DND-41 (cell line): Measurements from ENCODE around the gene PMS2.
A peak's percentile ranks its signal among the peaks of the same experiment; 100 is the strongest.
"Not testable (repeated sequence)": the region's sequence is repeated elsewhere in the genome, so short reads cannot be mapped to it uniquely, and the experiment has no call there.

Experiments used
- ATAC-seq: fragments of 200-7000 bp; cut with Tn5 transposase; 3 replicates; pipeline ENCODE4 v1.9.1; 2021; ENCODE audit warnings: low read depth; ENCODE audit not compliant: insufficient read depth
- DNase-seq: peaks from one replicate; pipeline ENCODE4 v3.0.0-alpha.2; 2020
- H2AFZ ChIP-seq: 2 replicates; pipeline ENCODE4 v1.6.0; 2012; ENCODE audit warnings: low read depth, low read length
- H3K27ac ChIP-seq: 2 replicates; pipeline ENCODE4 v1.5.1; 2012; ENCODE audit warnings: low read length, inconsistent platforms
- H3K27me3 ChIP-seq: fragments of 200-600 bp; sonication (generic); 2 replicates; pipeline ENCODE4 v1.6.0; 2012; ENCODE audit warnings: low read length, mild to moderate bottlenecking, inconsistent platforms; ENCODE audit not compliant: insufficient read depth, poor library complexity
- H3K36me3 ChIP-seq: 2 replicates; pipeline ENCODE4 v1.5.1; 2012; ENCODE audit warnings: low read length, inconsistent platforms; ENCODE audit not compliant: insufficient read depth
- H3K4me1 ChIP-seq: 2 replicates; pipeline ENCODE4 v1.5.1; 2012; ENCODE audit warnings: mild to moderate bottlenecking, low read length; ENCODE audit not compliant: insufficient read depth
- H3K4me2 ChIP-seq: 2 replicates; pipeline ENCODE4 v1.6.0; 2012; ENCODE audit warnings: mild to moderate bottlenecking, moderate library complexity, low read length, inconsistent platforms; ENCODE audit not compliant: insufficient read depth
- H3K4me3 ChIP-seq, 2 experiments: fragments of 200-600 bp in 1 of 2; shearing (Covaris generic) in 1 of 2; 2 replicates each; pipeline ENCODE4 v1.5.1; 2012 to 2016; ENCODE audit warnings: inconsistent platforms in 2 of 2, low read length in 2 of 2, mild to moderate bottlenecking in 2 of 2, low read depth in 1 of 2, moderate library complexity in 1 of 2
- H3K79me2 ChIP-seq: 2 replicates; pipeline ENCODE4 v1.6.0; 2012; ENCODE audit warnings: low read length, inconsistent platforms; ENCODE audit not compliant: insufficient read depth
- H3K9ac ChIP-seq: 2 replicates; pipeline ENCODE4 v1.6.0; 2012; ENCODE audit warnings: low read depth, mild to moderate bottlenecking, inconsistent platforms, low read length, moderate library complexity
- H3K9me3 ChIP-seq: 2 replicates; pipeline ENCODE4 v1.5.1; 2012; ENCODE audit warnings: low read length, moderate library complexity, mild to moderate bottlenecking, inconsistent platforms; ENCODE audit not compliant: insufficient read depth, severe bottlenecking
- H4K20me1 ChIP-seq: 2 replicates; pipeline ENCODE4 v1.6.0; 2012; ENCODE audit warnings: low read length; ENCODE audit not compliant: insufficient read depth
- CTCF ChIP-seq: IDR thresholded peaks from 2 replicates; pipeline ENCODE4 v1.5.1; 2012; ENCODE audit warnings: borderline replicate concordance, low read length, moderate library complexity, mild to moderate bottlenecking; ENCODE audit not compliant: poor library complexity, severe bottlenecking; ENCODE audit errors: extremely low read depth
- EZH2 ChIP-seq: IDR thresholded peaks from 3 replicates; pipeline ENCODE4 v1.6.1; 2012; ENCODE audit warnings: borderline replicate concordance, low read depth, mild to moderate bottlenecking, moderate library complexity, low read length, inconsistent platforms; ENCODE audit not compliant: severe bottlenecking

PMS2 gene

GRCh38 chr7:6007386-6007785 lies 1.5 kb downstream of the PMS2 start:
- H3K79me2 ChIP-seq, result peaks cover 48% of the 10 kb centered on the region
- H3K36me3 ChIP-seq, result peaks cover 23% of the 10 kb centered on the region; the same call in 1 of the 2 replicates
- H2AFZ ChIP-seq, result no peak overlapping the region
- H3K4me1 ChIP-seq, result peaks cover 33% of the 10 kb centered on the region
- peaks cover 3% of the 10 kb centered on the region; the same call in 1 of the 2 replicates for H4K20me1 ChIP-seq
- H3K27ac ChIP-seq, result no peak overlapping the region
- DNase-seq, result no peak
- TF ChIP-seq EZH2 (no peak), CTCF (no peak)
- H3K9me3 ChIP-seq, result no peaks in the 10 kb centered on the region
- no peak for ATAC-seq
- peak overlapping the region; percentile 68 for H3K4me2 ChIP-seq
- peak overlapping the region in 1 of 2 experiments; percentile 84; a peak in 1 of 4 replicates for H3K4me3 ChIP-seq
- H3K27me3 ChIP-seq, result no peaks in the 10 kb centered on the region
- H3K9ac ChIP-seq, result peak overlapping the region; percentile 83; the same call in 1 of the 2 replicates

DNA sequence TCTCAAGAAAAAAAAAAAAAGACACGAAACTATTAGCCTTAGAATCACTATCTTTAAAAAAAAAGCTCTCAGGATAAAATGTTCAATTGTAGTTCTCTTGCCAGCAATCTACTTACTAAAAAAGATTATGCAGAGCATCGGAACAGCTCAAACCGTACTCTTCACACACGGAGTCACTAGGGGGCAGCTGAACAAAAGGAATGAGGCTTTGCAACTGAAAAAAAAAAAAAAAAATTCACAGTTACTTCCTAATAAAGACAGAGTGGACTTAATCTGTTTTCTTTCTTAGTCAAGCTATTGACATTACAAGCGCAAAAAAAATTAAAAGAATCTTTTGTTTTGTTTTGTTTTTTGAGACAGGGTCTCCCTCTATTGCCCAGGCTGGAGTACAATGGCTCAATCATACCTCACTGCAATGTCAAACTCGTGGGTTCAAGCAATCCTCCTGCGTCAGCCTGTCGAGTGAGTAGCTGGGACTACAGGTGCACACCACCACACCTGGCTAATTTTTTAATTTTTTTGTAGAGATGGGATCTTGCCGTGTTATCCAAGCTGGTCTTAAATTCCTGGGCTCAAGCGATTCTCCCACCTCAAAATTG lies 11.5 kb downstream of the PMS2 start:
- H3K4me1 ChIP-seq, result no peaks in the 10 kb centered on the region
- TF ChIP-seq EZH2 (no peak), CTCF (peak; percentile 69)
- H3K4me2 ChIP-seq, result no peak overlapping the region

DNA sequence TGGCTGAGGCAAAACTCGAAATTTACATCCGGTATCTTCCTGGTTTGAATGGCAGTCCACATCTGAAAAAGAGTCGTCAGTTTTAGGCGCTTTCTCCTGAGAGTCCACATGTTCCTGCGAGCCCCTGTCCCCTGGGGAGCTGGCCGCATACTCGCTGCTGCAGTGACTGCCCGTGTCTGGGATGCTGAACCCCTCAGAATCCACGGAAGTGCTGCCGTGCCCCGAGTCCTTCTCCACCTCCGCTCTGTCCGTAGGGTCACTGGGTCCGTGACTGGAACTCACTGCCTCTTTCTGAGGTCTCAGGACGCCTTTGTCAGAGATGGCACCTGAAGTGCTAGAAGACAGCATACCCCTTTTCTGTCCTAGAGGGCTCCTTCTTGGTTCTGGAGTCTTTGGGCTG lies 21.8 kb downstream of the PMS2 start:
- H3K9me3 ChIP-seq, ATAC-seq, H3K4me1 ChIP-seq, H3K27ac ChIP-seq, H3K4me2 ChIP-seq, H4K20me1 ChIP-seq, H3K27me3 ChIP-seq, DNase-seq, H2AFZ ChIP-seq, H3K4me3 ChIP-seq, H3K9ac ChIP-seq, H3K79me2 ChIP-seq: not testable (repeated sequence)
- peaks cover 35% of the 10 kb centered on the region for H3K36me3 ChIP-seq

More for the DNA sequence above, 11.5 kb downstream of the PMS2 start:
- DNase-seq, result peak; percentile 47
- no peak overlapping the region for H3K9ac ChIP-seq
- H3K27me3 ChIP-seq, result no peaks in the 10 kb centered on the region
- no peak overlapping the region for H3K27ac ChIP-seq
- H3K79me2 ChIP-seq, result no peaks in the 10 kb centered on the region
- no peaks in the 10 kb centered on the region for H3K9me3 ChIP-seq
- H3K4me3 ChIP-seq, result no peak overlapping the region
- H4K20me1 ChIP-seq, result no peaks in the 10 kb centered on the region
- H2AFZ ChIP-seq, result no peak overlapping the region
- ATAC-seq, result peak; percentile 67; the same call in 2 of the 3 replicates
- peaks cover 57% of the 10 kb centered on the region for H3K36me3 ChIP-seq

- H4K20me1 ChIP-seq, H3K9ac ChIP-seq, H3K27me3 ChIP-seq, DNase-seq, H3K4me3 ChIP-seq, H3K9me3 ChIP-seq, H3K79me2 ChIP-seq, H3K4me1 ChIP-seq, H2AFZ ChIP-seq, ATAC-seq, H3K4me2 ChIP-seq, H3K27ac ChIP-seq: not testable (repeated sequence)
- H3K36me3 ChIP-seq, result peaks cover 11% of the 10 kb centered on the region; the same call in 1 of the 2 replicates
Observed at GRCh38 chr7:5979680-5980314, 29.1 kb downstream of the PMS2 start.

GRCh38 chr7:5973580-5973979 lies 35.3 kb downstream of the PMS2 start:
- H3K4me2 ChIP-seq, H3K27me3 ChIP-seq, H2AFZ ChIP-seq, H3K27ac ChIP-seq, H3K9ac ChIP-seq, H3K4me3 ChIP-seq, H3K79me2 ChIP-seq, H3K4me1 ChIP-seq, ATAC-seq, DNase-seq, H4K20me1 ChIP-seq, H3K36me3 ChIP-seq, H3K9me3 ChIP-seq: not testable (repeated sequence)

GRCh38 chr7:5970347-5970911 lies 38.4 kb downstream of the PMS2 start, which contains the start of gene RSPH10B:
Gene RSPH10B, minus strand, starts transcription at chr7:5970689. Its CDS starts 3,573 bp downstream, at chr7:5967116.
- H4K20me1 ChIP-seq, result not testable (repeated sequence)

More at GRCh38 chr7:5970347-5970911, 38.4 kb downstream of the PMS2 start, which contains the start of gene RSPH10B:
- not testable (repeated sequence) for DNase-seq, H3K27me3 ChIP-seq, H3K36me3 ChIP-seq, H3K9ac ChIP-seq, H2AFZ ChIP-seq, H3K27ac ChIP-seq, H3K4me1 ChIP-seq, H3K79me2 ChIP-seq, H3K4me3 ChIP-seq, H3K9me3 ChIP-seq, H3K4me2 ChIP-seq
- peak; percentile 25; the same call in 2 of the 3 replicates for ATAC-seq
